ENCODE measurements around the gene LIPC.

GRCh38 chr15:58509556-58509955 is 77.8 kb downstream of the LIPC start:
- TF ChIP-seq CTCF (IDR thresholded peaks at IDR 0.05; ENCODE audit: low read depth, low read length) (no peak), MYC (IDR thresholded peaks at IDR 0.05; ENCODE audit: low read depth, low read length) (no peak), MAX (IDR thresholded peaks at IDR 0.05; ENCODE audit: low read depth, low read length) (no peak), POLR2A (IDR thresholded peaks at IDR 0.05; ENCODE audit: extremely low read depth, insufficient read length) (no peak)
